HepG2 (cell line): ENCODE data around the gene ATXN7L3B.

ENCODE experiments used
- FOXJ3 ChIP-seq: sonication (generic); formaldehyde crosslinking; IDR thresholded peaks from 2 replicates; pipeline ENCODE4 v1.4.0; 2020; ENCODE audit warnings: missing genetic modification reagents, mild to moderate bottlenecking, borderline replicate concordance
- TCF12 ChIP-seq, 2 experiments: fragments of 450-650 bp in 1 of 2; sonication (generic) in 1 of 2; formaldehyde crosslinking in 1 of 2; IDR thresholded peaks; 2 replicates each; pipeline versions ENCODE4 v1.6.1 to v1.8.0; 2017 to 2022; ENCODE audit warnings: antibody characterized with exemption in 1 of 2, mild to moderate bottlenecking in 1 of 2, missing genetic modification reagents in 1 of 2, moderate library complexity in 1 of 2
- ZNF263 ChIP-seq: sonication (generic); formaldehyde crosslinking; IDR thresholded peaks from 2 replicates; pipeline ENCODE4 v1.4.0; 2020; ENCODE audit warnings: missing genetic modification reagents
- ZUFSP ChIP-seq: sonication (generic); formaldehyde crosslinking; IDR thresholded peaks from 2 replicates; pipeline ENCODE4 v1.9.0; 2021; ENCODE audit warnings: missing genetic modification reagents, mild to moderate bottlenecking, borderline replicate concordance

GRCh38 chr12:74509886-74510285, 27.7 kb upstream of the ATXN7L3B start:
- TF ChIP-seq FOXJ3 (CRISPR knock-in tag): no peak
- no peak for TF ChIP-seq TCF12 (IDR thresholded peaks at IDR 0.05)
- TF ChIP-seq TCF12 (CRISPR knock-in tag; IDR thresholded peaks at IDR 0.05): no peak
- no peak for TF ChIP-seq ZNF263 (CRISPR knock-in tag)
- no peak for TF ChIP-seq ZUFSP (CRISPR knock-in tag)
